Caco-2 (cell line): ENCODE data around the gene PDPN. TPM values are rescaled to one million over a fixed set of nuclear protein-coding genes. Genes with fewer than 3 reads are reported as not detected.

ENCODE experiments used
- BruUV-seq: library from RNA; stranded (reverse); fragments of 400-500 nt; replicated peaks from 2 replicates; lab custom pipeline; 2021; lab: Mats Ljungman, UMichigan
- CTCF ChIA-PET: fragments of 300-600 bp; sonication (Branson Sonifier 250); formaldehyde crosslinking; loops from one replicate; lab custom pipeline; 2022; ENCODE audit warnings: antibody characterized with exemption; lab: Charles Lee
- POLR2A ChIA-PET: fragments of 300-600 bp; sonication (Branson Sonifier 250); formaldehyde crosslinking; loops from one replicate; lab custom pipeline; 2022; ENCODE audit warnings: antibody characterized with exemption; lab: Charles Lee
- DNase-seq, 2 experiments: peaks; one replicate each; pipeline versions ENCODE4 v3.0.0 to v3.0.0-alpha.2; 2020 to 2022
- H3K27me3 ChIP-seq: replicated peaks from 2 replicates; pipeline ENCODE4 v1.6.0; 2011; ENCODE audit warnings: low read length; ENCODE audit not compliant: control insufficient read depth, insufficient read depth
- H3K36me3 ChIP-seq: 2 replicates; pipeline ENCODE4 v1.5.1; 2011; ENCODE audit warnings: low read length; ENCODE audit not compliant: control insufficient read depth, insufficient read depth
- H3K4me1 ChIP-seq: fragments of 250-450 bp; sonication (Bioruptor Pico); 2 replicates; pipeline ENCODE4 v1.5.1; 2020; ENCODE audit warnings: mild to moderate bottlenecking
- H3K4me3 ChIP-seq: 2 replicates; pipeline ENCODE4 v1.5.1; 2011; ENCODE audit warnings: low read depth, mild to moderate bottlenecking, control low read depth, low read length
- H3K9me3 ChIP-seq: fragments of 250-450 bp; sonication (Bioruptor Pico); 2 replicates; pipeline ENCODE4 v1.5.1; 2020; ENCODE audit warnings: mild to moderate bottlenecking, moderate library complexity
- H3K27ac Mint-ChIP-seq: one replicate; pipeline ENCODE4 v1.8.0; 2022; ENCODE audit warnings: mixed read lengths; ENCODE audit not compliant: unreplicated experiment
- H3K27me3 Mint-ChIP-seq: one replicate; pipeline ENCODE4 v1.8.0; 2022; ENCODE audit warnings: mixed read lengths; ENCODE audit not compliant: insufficient read depth, unreplicated experiment
- H3K36me3 Mint-ChIP-seq: one replicate; pipeline ENCODE4 v1.8.0; 2022; ENCODE audit warnings: mild to moderate bottlenecking, mixed read lengths; ENCODE audit not compliant: insufficient read depth, unreplicated experiment
- H3K4me1 Mint-ChIP-seq: one replicate; pipeline ENCODE4 v1.8.0; 2022; ENCODE audit warnings: low read depth, mixed read lengths; ENCODE audit not compliant: unreplicated experiment
- H3K4me3 Mint-ChIP-seq: one replicate; pipeline ENCODE4 v1.8.0; 2022; ENCODE audit warnings: mild to moderate bottlenecking, moderate library complexity, mixed read lengths; ENCODE audit not compliant: unreplicated experiment
- H3K9me3 Mint-ChIP-seq: one replicate; pipeline ENCODE4 v1.8.0; 2022; ENCODE audit warnings: mixed read lengths; ENCODE audit not compliant: unreplicated experiment
- intact Hi-C: fragments of 100-400 bp; cut with micrococcal nuclease; formaldehyde crosslinking; loops from one replicate; pipeline ENCODE4 v1.10.0; 2022; ENCODE audit not compliant: unreplicated experiment
- total RNA-seq: library from RNA; stranded (reverse); gene quantifications from 2 replicates; pipeline ENCODE4 v1.2.3, GENCODE V29; 2022
- TF ChIP-seq, protein P1 (sequence below), 2 experiments: fragments of 200-600 bp in 1 of 2; IDR thresholded peaks; 1 replicate in 1 of 2; 2 replicates in 1 of 2; pipeline versions ENCODE4 v1.5.1 to v1.8.0; 2011 to 2022; ENCODE audit warnings: antibody characterized with exemption in 1 of 2, control low read depth in 1 of 2, inconsistent platforms in 1 of 2, low read depth in 1 of 2, low read length in 1 of 2, mild to moderate bottlenecking in 1 of 2, moderate library complexity in 1 of 2; ENCODE audit not compliant: insufficient read depth in 1 of 2, severe bottlenecking in 1 of 2, unreplicated experiment in 1 of 2

The PDPN gene
- total RNA-seq, 1 experiment from 2014 or later = not detected

- Mint-ChIP-seq H3K9me3 (no peaks in the 10 kb centered on the region), H3K27ac (no peak overlapping the region), H3K36me3 (no peaks in the 10 kb centered on the region), H3K4me1 (peaks cover 7% of the 10 kb centered on the region), H3K4me3 (no peak overlapping the region), H3K27me3 (no peaks in the 10 kb centered on the region)
- peaks cover 13% of the 10 kb centered on the region for H3K4me1 ChIP-seq
- CTCF ChIA-PET = no interaction called here
- no peak overlapping the region for H3K4me3 ChIP-seq
- no peak for DNase-seq
- intact Hi-C loops = no loop called here
- no peaks in the 10 kb centered on the region for H3K27me3 ChIP-seq
- no peaks in the 10 kb centered on the region for H3K36me3 ChIP-seq
- TF ChIP-seq, protein P1, sequence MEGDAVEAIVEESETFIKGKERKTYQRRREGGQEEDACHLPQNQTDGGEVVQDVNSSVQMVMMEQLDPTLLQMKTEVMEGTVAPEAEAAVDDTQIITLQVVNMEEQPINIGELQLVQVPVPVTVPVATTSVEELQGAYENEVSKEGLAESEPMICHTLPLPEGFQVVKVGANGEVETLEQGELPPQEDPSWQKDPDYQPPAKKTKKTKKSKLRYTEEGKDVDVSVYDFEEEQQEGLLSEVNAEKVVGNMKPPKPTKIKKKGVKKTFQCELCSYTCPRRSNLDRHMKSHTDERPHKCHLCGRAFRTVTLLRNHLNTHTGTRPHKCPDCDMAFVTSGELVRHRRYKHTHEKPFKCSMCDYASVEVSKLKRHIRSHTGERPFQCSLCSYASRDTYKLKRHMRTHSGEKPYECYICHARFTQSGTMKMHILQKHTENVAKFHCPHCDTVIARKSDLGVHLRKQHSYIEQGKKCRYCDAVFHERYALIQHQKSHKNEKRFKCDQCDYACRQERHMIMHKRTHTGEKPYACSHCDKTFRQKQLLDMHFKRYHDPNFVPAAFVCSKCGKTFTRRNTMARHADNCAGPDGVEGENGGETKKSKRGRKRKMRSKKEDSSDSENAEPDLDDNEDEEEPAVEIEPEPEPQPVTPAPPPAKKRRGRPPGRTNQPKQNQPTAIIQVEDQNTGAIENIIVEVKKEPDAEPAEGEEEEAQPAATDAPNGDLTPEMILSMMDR (IDR thresholded peaks at IDR 0.05; ENCODE audit: insufficient read depth in 1 of 2, low read depth in 1 of 2, low read length in 1 of 2, severe bottlenecking in 1 of 2, unreplicated experiment in 1 of 2) = no peak
- H3K9me3 ChIP-seq = no peaks in the 10 kb centered on the region
- POLR2A ChIA-PET = no interaction called here
- BruUV-seq = no TSS peak
Observed at GRCh38 chr1:13583966-13584791, 547 bp downstream of the PDPN start.

- H3K4me3 ChIP-seq = no peak overlapping the region
- POLR2A ChIA-PET = no interaction called here
Observed at GRCh38 chr1:13584876-13585611, 1.4 kb downstream of the PDPN start.

GRCh38 chr1:13585612-13585991, 2.0 kb downstream of the PDPN start:
- Histone ChIP-seq H3K4me3 (no peak overlapping the region), H3K36me3 (no peaks in the 10 kb centered on the region), H3K4me1 (peaks cover 13% of the 10 kb centered on the region), H3K9me3 (no peaks in the 10 kb centered on the region), H3K27me3 (no peaks in the 10 kb centered on the region)
- Mint-ChIP-seq H3K27ac (no peak overlapping the region), H3K4me1 (peaks cover 7% of the 10 kb centered on the region), H3K4me3 (no peak overlapping the region), H3K36me3 (no peaks in the 10 kb centered on the region), H3K27me3 (no peaks in the 10 kb centered on the region), H3K9me3 (no peaks in the 10 kb centered on the region)
- BruUV-seq = no TSS peak
- no peak for DNase-seq
- ChIA-PET POLR2A (no interaction called here), CTCF (no interaction called here)
- TF ChIP-seq, protein P1 (IDR thresholded peaks at IDR 0.05; ENCODE audit: insufficient read depth in 1 of 2, low read depth in 1 of 2, low read length in 1 of 2, severe bottlenecking in 1 of 2, unreplicated experiment in 1 of 2) = no peak
- intact Hi-C loops = no loop called here

More at GRCh38 chr1:13584876-13585611, 1.4 kb downstream of the PDPN start:
- Mint-ChIP-seq H3K9me3 (no peaks in the 10 kb centered on the region), H3K36me3 (no peaks in the 10 kb centered on the region), H3K4me1 (peaks cover 7% of the 10 kb centered on the region), H3K27ac (no peak overlapping the region), H3K4me3 (no peak overlapping the region), H3K27me3 (no peaks in the 10 kb centered on the region)
- Histone ChIP-seq H3K27me3 (no peaks in the 10 kb centered on the region), H3K4me1 (peaks cover 13% of the 10 kb centered on the region), H3K9me3 (no peaks in the 10 kb centered on the region), H3K36me3 (no peaks in the 10 kb centered on the region)
- BruUV-seq = no TSS peak
- TF ChIP-seq, protein P1 (IDR thresholded peaks at IDR 0.05; ENCODE audit: insufficient read depth in 1 of 2, low read depth in 1 of 2, low read length in 1 of 2, severe bottlenecking in 1 of 2, unreplicated experiment in 1 of 2) = no peak
- no peak for DNase-seq
- CTCF ChIA-PET = no interaction called here
- intact Hi-C loops = no loop called here
